Testis (tissue), 2 donors: ENCODE data around the gene PRR3.

ENCODE experiments used
- CTCF ChIP-seq, 3 experiments: fragments of 450-650 bp in 2 of 3; fragments of 200-600 bp in 1 of 3; sonication (generic) in 1 of 3; IDR thresholded peaks; one replicate each; pipeline ENCODE4 v1.5.1; 2016 to 2019; ENCODE audit warnings: antibody characterized with exemption in 3 of 3, mild to moderate bottlenecking in 2 of 3, moderate library complexity in 1 of 3
- POLR2A ChIP-seq: fragments of 450-650 bp; IDR thresholded peaks from one replicate; pipeline ENCODE4 v1.6.1; 2017; ENCODE audit warnings: antibody characterized with exemption, mild to moderate bottlenecking, moderate library complexity

GRCh38 chr6:30564114-30564513 is 7.0 kb downstream of the PRR3 start:
- TF ChIP-seq POLR2A (no peak), CTCF (IDR thresholded peaks at IDR 0.05) (no peak)
